Measurements from ENCODE around the gene PDLIM1.
A peak's percentile ranks its signal among the peaks of the same experiment; 100 is the strongest.

The PDLIM1 gene, protein sequence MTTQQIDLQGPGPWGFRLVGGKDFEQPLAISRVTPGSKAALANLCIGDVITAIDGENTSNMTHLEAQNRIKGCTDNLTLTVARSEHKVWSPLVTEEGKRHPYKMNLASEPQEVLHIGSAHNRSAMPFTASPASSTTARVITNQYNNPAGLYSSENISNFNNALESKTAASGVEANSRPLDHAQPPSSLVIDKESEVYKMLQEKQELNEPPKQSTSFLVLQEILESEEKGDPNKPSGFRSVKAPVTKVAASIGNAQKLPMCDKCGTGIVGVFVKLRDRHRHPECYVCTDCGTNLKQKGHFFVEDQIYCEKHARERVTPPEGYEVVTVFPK

DNA sequence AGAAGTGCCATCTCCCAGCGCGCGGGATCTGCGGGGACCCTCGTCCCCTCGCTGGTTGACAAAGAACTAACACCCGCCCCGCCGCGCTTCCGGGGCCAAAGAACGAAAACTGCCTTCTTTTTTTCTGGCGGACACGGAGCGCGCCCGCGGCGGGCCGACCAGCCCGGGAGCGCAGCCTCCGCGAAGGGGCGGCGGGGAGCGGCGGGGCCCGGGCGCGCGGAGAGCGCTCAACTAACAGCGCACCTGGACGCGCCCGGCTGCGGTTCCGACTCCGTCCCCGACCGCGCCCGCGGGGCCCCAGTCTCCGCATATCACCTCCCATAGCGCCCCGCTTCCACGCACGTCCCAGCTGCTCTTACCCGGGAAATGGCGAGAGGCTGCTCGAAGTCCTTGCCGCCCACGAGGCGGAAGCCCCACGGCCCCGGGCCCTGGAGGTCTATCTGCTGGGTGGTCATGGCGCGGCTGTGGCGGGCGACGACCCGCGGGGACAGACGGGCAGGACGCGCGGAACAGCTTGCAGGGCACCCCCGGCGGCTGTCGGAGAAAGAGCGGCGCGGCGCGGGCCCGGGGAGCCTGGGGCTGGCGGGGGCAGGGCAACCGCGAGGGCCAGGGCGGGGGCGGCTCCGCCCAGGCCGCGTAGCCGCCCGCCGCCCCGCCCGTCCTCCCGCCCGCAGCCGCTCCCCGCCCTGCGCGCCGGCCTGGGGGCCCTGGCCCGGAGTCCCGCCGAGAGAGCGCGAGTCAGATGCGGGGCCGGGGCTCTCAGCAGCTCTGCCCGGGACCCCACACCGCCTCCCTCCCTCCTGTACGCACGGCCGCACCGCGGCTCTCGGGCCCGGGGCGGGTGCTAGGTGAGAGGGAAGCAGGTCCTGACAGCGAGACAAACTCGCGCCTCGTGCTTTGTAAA lies at the start of gene PDLIM1:
Gene PDLIM1, minus strand, starts transcription at position 543 of the 904 bp plus-strand sequence. Its CDS starts 88 bp downstream, at position 455.
- no peak for FAIRE-seq
- peak; percentile 57 for DNase-seq (ENCODE audit: extremely low spot score, insufficient read length, low read depth)

DNA sequence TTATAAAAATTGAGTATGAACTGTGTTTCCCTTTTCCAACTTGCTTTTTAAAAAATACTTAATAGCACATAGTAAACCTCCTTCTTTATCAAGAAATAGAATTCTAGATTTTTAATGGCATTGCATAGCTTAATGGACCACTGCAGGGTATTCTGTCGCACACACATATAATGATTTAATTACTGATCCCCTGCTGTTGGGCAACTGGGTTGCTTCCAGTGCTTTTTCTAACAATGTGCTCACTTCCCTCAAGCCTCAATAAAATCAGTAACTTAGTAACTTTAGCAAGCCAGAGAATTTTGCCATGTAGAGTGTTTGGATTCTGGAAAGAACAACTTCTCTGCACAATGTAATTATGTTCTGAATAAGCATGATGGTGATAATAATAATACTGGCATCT lies 49.1 kb upstream of the PDLIM1 start:
- no peak for FAIRE-seq
- DNase-seq (ENCODE audit: extremely low spot score, insufficient read length, low read depth) = no peak

DNA sequence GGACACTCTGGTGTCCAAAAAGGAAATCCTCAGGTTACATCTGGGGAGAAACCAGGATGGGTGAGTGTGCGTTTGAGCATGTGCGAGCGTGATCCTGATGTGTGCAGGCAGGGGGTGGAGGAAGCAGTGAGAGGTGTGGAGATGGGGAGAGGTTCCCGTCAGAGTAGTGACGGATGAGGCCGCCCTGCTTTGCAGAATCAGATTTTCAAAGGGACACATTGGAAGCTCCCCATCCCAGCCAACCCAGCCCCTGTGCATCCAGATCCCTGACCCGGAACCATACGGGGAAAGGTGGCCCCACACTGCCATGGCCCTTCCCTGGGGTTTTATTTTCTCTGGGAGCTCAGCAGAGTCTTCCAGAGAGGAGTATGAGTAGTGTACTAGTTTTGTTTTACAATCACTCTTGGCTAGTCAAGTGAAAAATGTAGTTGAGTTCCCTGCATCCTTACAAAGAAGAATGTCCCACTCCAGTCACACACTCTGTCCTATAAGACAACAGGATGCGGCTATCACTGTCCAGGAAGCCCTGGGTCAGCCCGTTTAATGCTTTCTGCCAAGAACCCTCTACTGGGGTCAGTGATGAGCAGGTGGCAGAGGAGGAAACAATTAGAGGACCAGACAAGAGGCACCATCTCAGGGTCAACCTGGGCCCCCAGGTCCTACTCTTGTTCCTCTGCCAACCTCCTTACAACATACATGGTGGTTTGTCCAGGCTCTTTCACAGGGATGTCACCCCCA lies 46.8 kb upstream of the PDLIM1 start:
- FAIRE-seq = no peak
- DNase-seq (ENCODE audit: extremely low spot score, insufficient read length, low read depth) = no peak

DNA sequence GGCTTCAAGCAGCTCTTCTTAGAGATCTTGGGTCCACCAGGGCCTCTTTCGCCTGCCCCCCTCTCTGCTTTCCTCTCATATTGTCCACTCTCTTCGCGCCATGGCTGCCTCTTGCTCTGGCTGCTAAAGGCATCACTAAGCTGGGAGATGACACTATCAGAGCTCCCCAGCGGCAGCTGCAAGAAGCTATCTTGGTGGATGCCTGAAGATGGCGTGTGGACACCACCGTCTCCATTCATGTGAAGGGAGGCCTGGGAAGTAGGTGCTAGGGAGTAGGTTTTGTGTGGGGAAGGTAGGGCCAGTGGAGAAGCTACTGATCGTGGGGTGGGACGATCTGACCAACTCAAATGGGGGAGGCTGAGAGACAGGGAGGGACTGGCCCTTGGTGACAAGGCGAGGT lies 45.9 kb upstream of the PDLIM1 start:
- FAIRE-seq = no peak
- DNase-seq (ENCODE audit: extremely low spot score, insufficient read length, low read depth) = no peak

DNA sequence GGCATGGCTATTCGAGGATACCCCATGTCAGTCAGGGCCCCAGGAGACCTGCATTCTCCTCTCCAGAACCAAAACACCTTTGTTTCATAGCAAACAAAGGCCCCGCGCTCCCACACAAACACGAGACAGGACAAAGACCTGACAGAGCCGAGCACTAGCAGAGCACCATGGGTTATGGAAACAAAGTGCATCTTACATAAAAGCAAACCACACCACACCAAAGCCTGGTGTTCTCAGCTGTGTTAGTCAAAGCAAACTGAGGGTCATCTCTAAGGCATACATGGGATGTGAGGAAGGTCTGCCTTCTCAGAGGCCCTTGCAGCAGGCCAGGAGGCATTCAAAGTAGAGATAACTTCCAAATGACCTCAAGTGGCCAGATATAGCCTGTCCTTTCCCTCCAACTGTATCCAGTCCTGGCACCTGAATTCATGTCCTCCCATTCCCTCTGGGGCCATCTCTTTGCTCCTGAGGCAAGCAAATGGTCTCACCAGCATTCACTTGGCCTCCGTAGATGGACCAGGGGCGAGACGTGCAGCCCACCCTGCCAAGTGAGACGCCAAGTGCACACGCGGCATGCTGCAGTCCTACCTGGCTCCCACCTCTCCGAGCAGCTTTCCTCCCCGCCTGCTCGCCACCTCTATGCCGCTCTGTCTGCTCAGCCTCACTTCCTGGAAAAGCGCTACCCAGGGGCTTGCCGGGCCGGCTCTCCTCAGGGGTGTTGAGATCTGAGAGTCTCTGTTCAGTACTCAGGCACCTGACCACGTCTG lies 45.3 kb upstream of the PDLIM1 start:
- DNase-seq (ENCODE audit: extremely low spot score, insufficient read length, low read depth) (no peak), FAIRE-seq (no peak)

DNA sequence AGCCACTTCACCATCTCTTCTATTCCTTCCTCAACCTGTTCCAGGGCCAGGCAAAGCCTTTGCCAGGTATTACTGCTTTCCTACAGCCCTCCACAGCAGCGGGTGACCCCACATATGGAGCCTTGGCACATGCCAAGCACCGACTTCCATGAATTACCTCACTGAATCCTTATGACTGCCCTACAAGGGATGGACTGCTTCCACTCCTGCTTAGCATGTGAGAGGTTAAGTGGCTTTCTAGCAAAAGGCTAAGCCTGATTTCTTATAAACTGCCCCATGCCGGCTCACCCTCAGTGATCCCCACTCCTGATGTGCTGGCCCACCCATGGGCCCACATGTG lies 44.0 kb upstream of the PDLIM1 start:
- no peak for FAIRE-seq
- DNase-seq (ENCODE audit: extremely low spot score, insufficient read length, low read depth) = no peak

DNA sequence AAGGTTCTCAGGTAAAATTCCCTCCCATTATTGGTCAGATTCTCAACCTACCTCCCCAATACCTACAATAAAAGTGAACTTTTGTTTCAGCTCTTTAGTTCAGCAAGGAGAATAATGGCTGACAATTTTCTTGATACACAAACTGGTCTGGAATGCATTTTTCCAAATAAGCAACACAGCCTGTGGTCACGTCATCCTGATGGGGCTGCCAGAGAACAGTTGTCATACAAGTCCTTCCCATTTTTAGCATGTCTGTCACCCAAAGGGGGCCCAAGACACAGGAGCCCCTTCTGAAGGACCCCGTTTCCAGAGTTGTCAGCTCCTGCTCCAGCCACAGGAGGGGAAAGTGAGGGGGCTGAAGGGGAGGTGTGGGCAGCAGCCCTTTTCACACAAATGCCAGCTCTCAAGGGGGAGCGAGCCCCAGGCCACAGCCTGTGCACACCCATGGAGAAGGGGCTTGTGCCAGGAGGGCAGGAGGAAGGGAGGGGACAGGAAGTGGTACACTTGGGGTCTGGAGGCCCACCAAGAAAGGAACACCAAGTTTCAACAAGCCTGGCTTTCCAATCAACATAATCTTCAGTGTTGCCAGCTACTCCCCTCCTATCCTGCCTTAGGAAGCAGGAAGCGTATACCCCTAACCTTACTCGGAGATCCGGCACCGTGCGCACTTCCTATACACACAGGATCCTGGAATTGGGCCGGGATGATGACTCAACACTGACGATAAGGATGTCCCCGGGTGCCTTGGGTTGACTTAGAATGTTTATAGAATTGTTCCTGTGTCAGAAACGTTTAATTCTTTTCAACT lies 43.4 kb upstream of the PDLIM1 start:
- DNase-seq (ENCODE audit: extremely low spot score, insufficient read length, low read depth) (no peak), FAIRE-seq (no peak)

DNA sequence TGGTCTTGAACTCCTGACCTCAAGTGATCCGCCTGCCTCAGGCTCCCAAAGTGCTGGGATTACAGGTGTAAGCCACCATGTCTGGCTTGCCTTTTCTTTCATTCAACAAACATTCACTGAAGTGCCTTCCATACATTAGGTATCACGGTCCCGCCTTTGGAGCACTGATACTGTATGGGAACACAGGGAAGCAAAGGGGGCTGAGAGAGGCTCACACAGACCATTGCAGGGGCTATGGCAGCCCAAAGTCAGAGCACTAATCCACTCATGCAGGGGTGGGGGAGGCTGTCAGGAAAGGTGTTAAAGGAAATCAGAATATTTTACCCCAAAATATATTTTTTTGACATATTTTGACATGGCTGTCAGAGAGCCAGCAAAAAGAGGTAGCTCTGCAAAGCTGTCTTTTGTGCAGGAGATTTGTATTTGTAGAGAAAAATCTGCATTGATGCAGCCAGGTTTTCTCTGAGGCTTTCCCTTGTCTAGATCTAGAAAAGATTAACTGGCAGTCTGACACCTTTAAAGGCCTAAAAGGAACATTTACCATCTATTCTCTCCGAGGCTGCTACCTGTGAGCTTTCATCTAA lies 42.0 kb upstream of the PDLIM1 start:
- DNase-seq (ENCODE audit: extremely low spot score, insufficient read length, low read depth) = no peak
- FAIRE-seq = no peak

DNA sequence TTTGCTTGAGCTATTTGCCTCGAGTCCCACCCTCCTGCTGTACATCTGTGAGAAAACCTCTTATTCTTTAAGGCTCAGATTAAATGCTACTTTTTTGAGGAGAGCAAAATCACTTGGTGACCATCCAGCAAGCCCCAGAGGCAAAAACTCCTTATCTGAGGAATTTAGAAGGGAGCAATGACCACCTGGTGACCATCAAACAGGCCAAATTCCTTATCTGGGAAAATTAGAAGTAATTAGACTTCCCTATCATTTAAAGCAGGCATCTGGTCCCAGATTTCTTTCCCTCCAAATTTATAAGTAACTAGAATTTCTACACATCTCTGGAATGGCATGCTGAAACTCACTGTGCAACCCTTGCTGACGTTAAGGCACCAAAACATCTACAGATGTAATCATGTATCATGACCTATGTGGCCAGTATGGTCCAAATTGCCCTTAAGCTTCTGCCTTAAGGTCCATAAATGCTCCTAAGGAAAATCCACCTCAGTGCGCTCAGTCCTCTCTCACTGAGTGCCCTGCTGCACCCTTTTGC lies 40.9 kb upstream of the PDLIM1 start:
- no peak for FAIRE-seq
- DNase-seq (ENCODE audit: extremely low spot score, insufficient read length, low read depth) = no peak

DNA sequence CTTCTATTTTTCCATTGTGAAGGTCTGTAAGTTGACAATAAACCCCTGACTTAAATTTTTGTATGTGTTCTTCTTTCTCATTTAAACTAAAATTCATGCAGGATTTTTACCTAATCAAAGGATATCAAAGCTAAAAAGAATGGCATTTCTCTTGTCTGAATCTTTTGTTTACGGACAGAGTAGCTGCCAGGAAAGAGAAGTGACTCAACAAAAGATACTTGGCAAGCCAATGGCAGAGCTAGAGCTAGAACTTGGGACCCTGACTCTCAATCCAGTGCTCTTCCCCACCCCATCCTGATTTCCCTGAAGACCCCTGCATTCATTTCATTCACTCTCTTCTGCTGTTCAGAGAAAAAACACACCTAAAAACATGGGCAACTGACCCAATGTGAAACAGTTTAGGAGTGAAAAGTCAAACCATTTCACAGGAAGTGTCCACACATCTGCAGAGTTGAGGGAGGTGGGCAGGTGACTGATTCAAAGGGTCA lies 40.2 kb upstream of the PDLIM1 start:
- FAIRE-seq (no peak), DNase-seq (ENCODE audit: extremely low spot score, insufficient read length, low read depth) (no peak)

DNA sequence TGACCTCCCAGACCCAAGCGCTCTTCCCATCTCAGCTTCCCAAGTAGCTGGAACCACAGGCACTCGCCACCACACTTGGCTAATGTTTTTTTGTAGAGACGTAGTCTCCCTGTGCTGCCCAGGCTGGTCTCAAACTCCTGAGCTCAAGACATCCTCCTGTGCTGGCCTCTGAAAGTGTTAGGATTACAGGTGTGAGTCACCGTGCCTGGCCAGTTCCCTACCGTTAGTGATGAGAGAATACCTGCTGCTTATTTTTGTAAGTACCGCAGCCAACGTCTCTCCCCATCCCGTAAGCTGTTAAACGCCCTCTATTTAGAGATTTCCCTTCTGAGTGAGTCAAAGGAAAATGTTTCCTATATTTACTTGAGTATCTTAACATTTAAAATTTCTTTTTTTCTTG lies 38.5 kb upstream of the PDLIM1 start:
- FAIRE-seq (no peak), DNase-seq (ENCODE audit: extremely low spot score, insufficient read length, low read depth) (no peak)

DNA sequence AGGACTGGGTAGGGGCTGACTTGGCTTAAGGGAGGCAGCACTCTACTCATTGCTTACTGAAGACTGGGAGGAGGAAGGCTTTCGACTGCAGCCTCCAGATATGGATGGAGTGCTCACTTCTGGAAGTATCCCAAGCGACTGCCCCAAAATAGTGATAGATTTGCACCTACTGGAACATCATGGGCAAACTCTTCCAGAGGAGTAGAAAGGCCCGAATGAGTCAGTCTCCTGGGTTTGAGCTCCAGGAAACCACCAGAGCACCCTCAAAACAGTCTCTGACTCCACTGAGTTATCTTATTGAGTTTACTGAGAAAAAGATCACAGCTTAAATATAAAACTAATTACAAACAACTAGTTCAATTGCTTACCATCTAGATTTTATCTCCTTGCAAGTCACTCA lies 37.2 kb upstream of the PDLIM1 start:
- DNase-seq (ENCODE audit: extremely low spot score, insufficient read length, low read depth) (no peak), FAIRE-seq (no peak)

DNA sequence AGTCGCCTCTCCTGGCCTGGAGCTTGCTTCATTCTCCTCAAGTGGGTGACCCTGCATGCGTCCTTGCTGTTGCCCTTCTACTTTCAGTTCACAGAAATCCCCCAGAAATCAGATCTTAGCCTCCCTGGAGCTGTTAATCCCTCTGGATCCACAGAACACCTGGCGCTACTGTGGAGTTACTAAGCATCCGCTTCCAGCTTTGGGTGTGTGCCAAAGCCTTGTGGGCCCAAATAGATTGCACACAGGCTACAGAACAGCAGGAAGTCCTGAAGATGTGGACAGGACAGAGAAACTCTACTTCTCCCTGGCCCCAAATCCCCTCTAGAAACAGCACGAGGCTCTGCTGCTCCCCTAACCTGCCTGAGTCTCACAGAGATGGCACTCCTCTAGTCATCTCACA lies 36.6 kb upstream of the PDLIM1 start:
- DNase-seq (ENCODE audit: extremely low spot score, insufficient read length, low read depth) = no peak
- FAIRE-seq = no peak

DNA sequence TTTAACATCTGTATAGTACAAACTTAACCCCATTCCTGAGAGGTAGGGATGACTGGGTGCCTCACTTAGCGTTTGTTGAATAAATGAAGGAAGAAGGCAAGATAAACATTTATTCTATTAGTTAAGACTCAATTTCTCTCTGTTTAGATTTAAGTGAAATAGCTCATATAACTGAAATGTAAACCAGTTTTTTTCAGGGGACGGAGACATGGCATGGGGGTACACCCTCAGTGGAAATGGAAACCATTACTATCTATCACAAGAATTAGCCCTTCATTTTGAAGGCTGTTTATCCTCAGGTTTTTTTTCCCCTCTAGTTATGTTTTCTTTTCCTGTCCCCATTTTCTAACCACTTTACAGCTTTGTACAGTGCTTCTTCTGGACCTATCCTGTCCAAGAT lies 35.6 kb upstream of the PDLIM1 start:
- FAIRE-seq = no peak

DNA sequence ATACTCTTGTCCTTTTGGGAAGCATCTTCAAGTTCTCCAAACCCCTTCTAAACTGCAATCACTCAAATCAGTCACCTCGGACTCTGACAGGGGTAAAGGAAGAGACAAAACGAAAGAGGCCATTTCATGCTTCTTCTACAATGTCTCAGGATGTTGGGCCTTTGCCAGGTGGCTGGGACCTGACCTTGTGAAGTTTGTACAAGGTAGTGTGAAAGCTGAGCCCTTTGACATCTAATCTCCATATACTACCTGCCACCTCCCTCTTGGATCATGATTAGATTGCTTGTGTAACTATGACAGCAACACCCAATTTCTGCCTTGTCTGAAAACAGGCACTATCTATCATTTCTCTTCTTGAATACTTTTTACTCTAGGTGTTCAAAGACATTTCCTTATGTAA lies 35.1 kb upstream of the PDLIM1 start:
- FAIRE-seq = no peak
- no peak for DNase-seq (ENCODE audit: extremely low spot score, insufficient read length, low read depth)

More for the DNA sequence above, 35.6 kb upstream of the PDLIM1 start:
- DNase-seq (ENCODE audit: extremely low spot score, insufficient read length, low read depth) = no peak

DNA sequence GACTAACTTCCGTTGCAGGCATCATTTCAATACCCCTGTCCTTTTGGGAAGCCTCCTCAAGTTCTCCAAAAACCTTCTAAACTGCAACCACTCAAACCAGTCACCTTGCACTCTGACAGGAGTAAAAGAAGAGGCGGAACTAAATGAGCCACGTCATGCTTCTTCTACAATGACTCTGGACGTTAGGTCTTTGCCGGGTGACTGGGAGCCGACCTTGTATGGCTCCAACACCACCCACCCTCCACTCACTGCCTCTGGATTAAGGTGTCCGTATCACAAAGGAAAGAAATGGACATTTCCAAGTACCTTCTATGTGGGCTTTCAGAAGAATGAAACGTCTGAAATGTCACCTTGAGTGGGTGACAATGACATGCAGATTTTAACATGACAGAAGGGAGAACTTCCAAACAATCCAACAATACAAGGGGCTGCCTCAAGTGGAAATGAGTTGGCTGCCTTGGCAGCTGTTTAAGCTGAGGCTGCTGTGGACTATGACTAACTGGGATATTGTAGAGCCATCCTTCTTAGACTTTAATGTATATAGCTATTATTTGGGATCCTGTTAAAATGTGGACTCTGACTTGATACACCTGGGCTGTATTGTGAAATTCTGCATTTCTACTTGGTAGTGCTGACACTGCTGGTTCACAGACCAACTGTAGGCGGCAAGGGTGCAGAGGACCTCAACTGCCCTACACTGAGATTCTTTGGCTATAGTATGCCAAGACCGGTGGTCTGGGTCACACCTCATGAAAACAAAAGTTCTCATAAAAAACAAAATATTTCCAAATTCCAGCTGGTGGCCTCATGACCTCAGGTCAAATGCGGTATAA lies 33.8 kb upstream of the PDLIM1 start:
- no peak for FAIRE-seq
- DNase-seq (ENCODE audit: extremely low spot score, insufficient read length, low read depth) = no peak

DNA sequence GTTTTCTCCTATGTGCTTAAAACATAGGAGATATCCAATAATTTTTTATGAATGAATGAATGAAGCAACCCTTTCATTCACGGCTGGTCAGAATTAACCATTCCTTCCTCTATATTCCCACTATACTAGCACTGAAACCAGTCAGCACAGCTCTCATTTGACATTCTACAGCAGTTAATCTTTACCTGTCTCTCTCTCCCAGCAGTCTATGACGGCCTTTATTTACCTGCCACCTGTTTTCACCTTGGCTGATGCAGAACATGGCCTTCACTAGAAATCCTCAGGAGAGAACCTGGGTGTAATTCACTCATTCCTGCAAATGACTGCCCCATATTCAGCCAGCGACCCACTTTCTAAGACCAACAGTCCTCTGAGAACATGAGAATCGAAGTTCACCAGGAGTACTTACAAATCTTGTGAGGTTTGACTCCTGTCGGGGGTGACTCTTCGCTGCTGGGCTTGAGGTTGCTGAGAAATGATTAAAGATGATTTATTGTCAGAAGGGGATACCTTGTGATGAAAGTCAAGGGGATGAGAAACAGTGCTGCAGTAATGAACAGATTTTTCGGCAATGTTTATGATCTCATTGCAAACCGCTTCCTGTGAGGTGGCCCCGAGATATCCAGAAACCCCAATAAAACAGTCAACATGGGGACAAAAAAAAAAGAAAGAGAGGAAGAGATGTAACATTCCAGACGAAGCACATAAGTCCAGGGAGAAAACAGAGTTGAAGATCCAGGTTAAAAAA lies 30.9 kb upstream of the PDLIM1 start:
- DNase-seq (ENCODE audit: extremely low spot score, insufficient read length, low read depth) (no peak), FAIRE-seq (no peak)
